Right ventricle myocardium inferior (tissue), 1 donor: Measurements from ENCODE around the gene SPATA4. TPM values are rescaled to one million over a fixed set of nuclear protein-coding genes. Genes with fewer than 3 reads are reported as not detected.

Source experiments
- ATAC-seq: fragments of 200-7000 bp; cut with Tn5 transposase; one replicate; pipeline ENCODE4 v1.9.1; 2020; ENCODE audit warnings: mild to moderate bottlenecking, moderate library complexity
- DNase-seq: peaks from one replicate; pipeline ENCODE4 v3.0.0; 2021; ENCODE audit errors: missing footprints
- intact Hi-C: fragments of 100-400 bp; cut with DNase I; formaldehyde crosslinking; loops from one replicate; pipeline ENCODE4 v1.11.0; 2022
- total RNA-seq: library from RNA; stranded (reverse); fragmentation: NEBNext Ultra II Directional; extraction: Animal tissue kit (Norgen Biotek cat#: 25700); gene quantifications from one replicate; pipeline ENCODE4 v1.2.1, GENCODE V29; 2021
- donor health status: DM: no; HTN: yes; CAD: no; lungs with severe emphysema.

The SPATA4 gene
- total RNA-seq, 1 donor from 2014 or later, result not detected

- no peak for ATAC-seq
- intact Hi-C loops, result loop anchor here (2.0 kb wide), 1 partner anchor 125 kb away; the partner anchor contains the start of gene SPCS3
These were observed 1.4 kb downstream of the SPATA4 start for GRCh38 chr4:176193938-176194337.

GRCh38 chr4:176193126-176193525 is 2.3 kb downstream of the SPATA4 start:
- intact Hi-C loops, result no loop called here
- DNase-seq, result no peak
- ATAC-seq, result no peak

More at GRCh38 chr4:176193938-176194337, 1.4 kb downstream of the SPATA4 start:
- no peak for DNase-seq

- intact Hi-C loops, result no loop called here
These were observed 3.4 kb downstream of the SPATA4 start for GRCh38 chr4:176191974-176192373.

GRCh38 chr4:176189891-176190795 is 5.2 kb downstream of the SPATA4 start:
- intact Hi-C loops, result no loop called here
- ATAC-seq, result no peak
- DNase-seq, result no peak

More at GRCh38 chr4:176191974-176192373, 3.4 kb downstream of the SPATA4 start:
- no peak for ATAC-seq
- no peak for DNase-seq

- DNase-seq (no peak), ATAC-seq (no peak)
- intact Hi-C loops, result no loop called here
These were observed 6.7 kb downstream of the SPATA4 start for GRCh38 chr4:176188654-176189053.

GRCh38 chr4:176187624-176188023 is 7.8 kb downstream of the SPATA4 start:
- DNase-seq (no peak), ATAC-seq (no peak)
- intact Hi-C loops, result no loop called here

- ATAC-seq (no peak), DNase-seq (no peak)
- intact Hi-C loops, result no loop called here
These were observed 8.6 kb downstream of the SPATA4 start for GRCh38 chr4:176186671-176187395.

GRCh38 chr4:176186067-176186466 is 9.3 kb downstream of the SPATA4 start:
- no peak for DNase-seq
- no peak for ATAC-seq
- intact Hi-C loops, result no loop called here

- intact Hi-C loops, result no loop called here
- DNase-seq (no peak), ATAC-seq (no peak)
These were observed 10.3 kb downstream of the SPATA4 start for GRCh38 chr4:176185051-176185450.

GRCh38 chr4:176163041-176163440 is 32.3 kb downstream of the SPATA4 start:
- DNase-seq (no peak), ATAC-seq (no peak)
- intact Hi-C loops, result no loop called here

- DNase-seq (no peak), ATAC-seq (no peak)
- intact Hi-C loops, result no loop called here
These were observed 38.7 kb downstream of the SPATA4 start for GRCh38 chr4:176156656-176157055.

GRCh38 chr4:176153124-176153523 is 42.3 kb downstream of the SPATA4 start:
- intact Hi-C loops, result no loop called here
- ATAC-seq (no peak), DNase-seq (no peak)

- intact Hi-C loops, result loop anchor here (1.0 to 2.0 kb wide), 2 partner anchors 127 to 190 kb away; no protein-coding TSS in a partner anchor
- DNase-seq (no peak), ATAC-seq (no peak)
These were observed 44.7 kb downstream of the SPATA4 start for GRCh38 chr4:176150704-176151103.

- intact Hi-C loops, result loop anchor here (1.0 to 2.0 kb wide), 2 partner anchors 127 to 190 kb away; no protein-coding TSS in a partner anchor
- DNase-seq, result no peak
- ATAC-seq, result no peak
These were observed 45.1 kb downstream of the SPATA4 start for GRCh38 chr4:176150356-176150682.

- intact Hi-C loops, result loop anchor here (1.0 to 2.0 kb wide), 2 partner anchors 127 to 191 kb away; no protein-coding TSS in a partner anchor
- no peak for DNase-seq
- no peak for ATAC-seq
These were observed 45.6 kb downstream of the SPATA4 start for GRCh38 chr4:176149680-176150355.

- ATAC-seq, result no peak
- no peak for DNase-seq
- intact Hi-C loops, result no loop called here
These were observed 53.1 kb downstream of the SPATA4 start for GRCh38 chr4:176142253-176142652.

GRCh38 chr4:176139518-176139917 is 55.9 kb downstream of the SPATA4 start:
- ATAC-seq, result no peak
- intact Hi-C loops, result no loop called here
- no peak for DNase-seq

GRCh38 chr4:176137631-176138030 is 57.8 kb downstream of the SPATA4 start:
- ATAC-seq (no peak), DNase-seq (no peak)

GRCh38 chr4:176134670-176135069 is 60.7 kb downstream of the SPATA4 start:
- ATAC-seq, result no peak
- intact Hi-C loops, result no loop called here
- DNase-seq, result no peak

More at GRCh38 chr4:176137631-176138030, 57.8 kb downstream of the SPATA4 start:
- intact Hi-C loops, result no loop called here
